ENCODE results near the gene B3GALT5.

B3GALT5 gene

DNA sequence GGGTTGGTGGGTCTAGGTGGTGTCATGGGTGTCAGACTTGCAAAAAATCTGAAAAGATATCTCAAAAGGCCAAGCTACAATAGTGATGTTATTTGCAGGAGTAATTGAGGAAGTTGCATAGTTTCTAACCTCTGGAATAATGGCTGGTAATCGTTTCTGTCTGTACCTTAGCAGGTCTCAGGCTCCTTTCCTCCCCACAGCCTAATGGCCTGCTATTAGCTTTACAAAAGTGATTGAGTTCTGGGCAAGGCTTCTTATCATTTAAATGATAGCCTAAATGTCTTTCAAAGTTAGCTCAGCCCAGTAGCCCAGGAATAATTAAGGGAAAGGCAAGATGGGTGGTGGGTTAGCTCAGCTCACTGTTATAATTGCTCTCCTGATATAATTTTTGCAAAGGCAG is 94.6 kb downstream of the B3GALT5 start:
- Histone ChIP-seq H3K9me3 (no peaks in the 10 kb centered on the region), H3K4me3 (ENCODE audit: low read depth in 1 of 2, low read length in 1 of 2) (no peak overlapping the region), H3K4me1 (ENCODE audit: control insufficient read depth in 1 of 2, insufficient read depth in 1 of 2, low read depth in 1 of 2, low read length in 1 of 2) (no peaks in the 10 kb centered on the region), H3K27ac (no peak overlapping the region), H3K36me3 (no peaks in the 10 kb centered on the region), H3K27me3 (no peaks in the 10 kb centered on the region)
- TF ChIP-seq, protein P1, sequence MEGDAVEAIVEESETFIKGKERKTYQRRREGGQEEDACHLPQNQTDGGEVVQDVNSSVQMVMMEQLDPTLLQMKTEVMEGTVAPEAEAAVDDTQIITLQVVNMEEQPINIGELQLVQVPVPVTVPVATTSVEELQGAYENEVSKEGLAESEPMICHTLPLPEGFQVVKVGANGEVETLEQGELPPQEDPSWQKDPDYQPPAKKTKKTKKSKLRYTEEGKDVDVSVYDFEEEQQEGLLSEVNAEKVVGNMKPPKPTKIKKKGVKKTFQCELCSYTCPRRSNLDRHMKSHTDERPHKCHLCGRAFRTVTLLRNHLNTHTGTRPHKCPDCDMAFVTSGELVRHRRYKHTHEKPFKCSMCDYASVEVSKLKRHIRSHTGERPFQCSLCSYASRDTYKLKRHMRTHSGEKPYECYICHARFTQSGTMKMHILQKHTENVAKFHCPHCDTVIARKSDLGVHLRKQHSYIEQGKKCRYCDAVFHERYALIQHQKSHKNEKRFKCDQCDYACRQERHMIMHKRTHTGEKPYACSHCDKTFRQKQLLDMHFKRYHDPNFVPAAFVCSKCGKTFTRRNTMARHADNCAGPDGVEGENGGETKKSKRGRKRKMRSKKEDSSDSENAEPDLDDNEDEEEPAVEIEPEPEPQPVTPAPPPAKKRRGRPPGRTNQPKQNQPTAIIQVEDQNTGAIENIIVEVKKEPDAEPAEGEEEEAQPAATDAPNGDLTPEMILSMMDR (IDR thresholded peaks at IDR 0.05) = no peak

DNA sequence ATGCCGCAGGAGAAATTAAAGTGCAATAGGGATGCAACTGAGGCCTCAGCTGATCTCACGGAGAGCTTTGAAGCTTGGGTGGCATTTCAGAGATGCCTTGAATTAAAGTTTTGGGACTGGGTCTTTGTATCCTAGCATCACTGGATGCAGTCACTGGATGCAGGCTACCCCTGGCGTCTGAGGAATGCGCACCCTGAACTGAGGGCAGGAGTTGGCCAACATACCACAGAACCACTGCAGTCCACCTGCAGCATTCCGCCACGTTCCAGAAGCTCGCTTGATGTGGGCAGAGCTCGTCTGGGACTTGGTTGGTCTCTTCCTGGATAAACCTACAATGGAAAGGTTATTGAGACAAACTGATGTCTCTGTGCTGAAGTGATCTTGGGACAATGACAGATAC is 98.1 kb downstream of the B3GALT5 start:
- H3K4me1 ChIP-seq (ENCODE audit: control insufficient read depth in 1 of 2, insufficient read depth in 1 of 2, low read depth in 1 of 2, low read length in 1 of 2) = no peaks in the 10 kb centered on the region
- TF ChIP-seq, protein P1 (IDR thresholded peaks at IDR 0.05) = no peak
- no peaks in the 10 kb centered on the region for H3K36me3 ChIP-seq
- H3K4me3 ChIP-seq (ENCODE audit: low read depth in 1 of 2, low read length in 1 of 2) = no peak overlapping the region
- no peaks in the 10 kb centered on the region for H3K27me3 ChIP-seq
- no peak overlapping the region for H3K27ac ChIP-seq
- no peaks in the 10 kb centered on the region for H3K9me3 ChIP-seq

DNA sequence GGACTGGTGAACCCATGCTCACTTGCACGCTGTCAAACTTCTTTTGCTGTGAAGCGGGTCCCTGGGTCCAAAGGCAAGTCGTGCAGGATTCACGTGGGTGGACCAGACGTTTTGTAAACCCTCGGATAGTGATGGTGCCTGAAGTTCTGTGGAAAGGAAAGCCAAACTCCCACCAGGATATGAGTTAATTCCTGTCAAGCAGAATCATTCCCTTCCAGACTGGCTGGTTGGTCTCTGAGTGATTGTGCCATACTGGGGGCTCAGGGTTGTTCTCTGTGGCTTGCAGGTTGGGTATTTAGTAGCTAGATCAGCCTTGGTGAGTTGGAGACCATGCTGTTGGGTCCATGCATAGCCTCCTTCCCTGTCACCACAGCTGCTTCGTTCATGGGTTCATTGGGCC is 99.5 kb downstream of the B3GALT5 start:
- Histone ChIP-seq H3K9me3 (no peaks in the 10 kb centered on the region), H3K27me3 (no peaks in the 10 kb centered on the region), H3K4me3 (ENCODE audit: low read depth in 1 of 2, low read length in 1 of 2) (no peak overlapping the region), H3K4me1 (ENCODE audit: control insufficient read depth in 1 of 2, insufficient read depth in 1 of 2, low read depth in 1 of 2, low read length in 1 of 2) (no peaks in the 10 kb centered on the region), H3K36me3 (no peaks in the 10 kb centered on the region), H3K27ac (no peak overlapping the region)
- TF ChIP-seq, protein P1 (IDR thresholded peaks at IDR 0.05) = no peak

GRCh38 chr21:39712976-39713375 is 100.2 kb downstream of the B3GALT5 start:
- no peaks in the 10 kb centered on the region for H3K9me3 ChIP-seq
- no peak overlapping the region for H3K27ac ChIP-seq
- H3K4me1 ChIP-seq (ENCODE audit: control insufficient read depth in 1 of 2, insufficient read depth in 1 of 2, low read depth in 1 of 2, low read length in 1 of 2) = no peaks in the 10 kb centered on the region
- no peak overlapping the region for H3K4me3 ChIP-seq (ENCODE audit: low read depth in 1 of 2, low read length in 1 of 2)
- TF ChIP-seq, protein P1 (IDR thresholded peaks at IDR 0.05) = no peak
- H3K27me3 ChIP-seq = no peaks in the 10 kb centered on the region
- no peaks in the 10 kb centered on the region for H3K36me3 ChIP-seq

- no peak overlapping the region for H3K27ac ChIP-seq
- no peaks in the 10 kb centered on the region for H3K4me1 ChIP-seq (ENCODE audit: control insufficient read depth in 1 of 2, insufficient read depth in 1 of 2, low read depth in 1 of 2, low read length in 1 of 2)
- no peaks in the 10 kb centered on the region for H3K27me3 ChIP-seq
- H3K9me3 ChIP-seq = no peaks in the 10 kb centered on the region
- H3K36me3 ChIP-seq = no peaks in the 10 kb centered on the region
- TF ChIP-seq, protein P1 (IDR thresholded peaks at IDR 0.05) = no peak
- H3K4me3 ChIP-seq (ENCODE audit: low read depth in 1 of 2, low read length in 1 of 2) = no peak overlapping the region
Observed at GRCh38 chr21:39713905-39714304, 101.2 kb downstream of the B3GALT5 start.

- no peak overlapping the region for H3K27ac ChIP-seq
- H3K27me3 ChIP-seq = no peaks in the 10 kb centered on the region
- H3K4me3 ChIP-seq (ENCODE audit: low read depth in 1 of 2, low read length in 1 of 2) = no peak overlapping the region
- no peaks in the 10 kb centered on the region for H3K4me1 ChIP-seq (ENCODE audit: control insufficient read depth in 1 of 2, insufficient read depth in 1 of 2, low read depth in 1 of 2, low read length in 1 of 2)
- no peaks in the 10 kb centered on the region for H3K9me3 ChIP-seq
- no peaks in the 10 kb centered on the region for H3K36me3 ChIP-seq
- TF ChIP-seq, protein P1 (IDR thresholded peaks at IDR 0.05) = no peak
Observed at GRCh38 chr21:39714331-39714730, 101.6 kb downstream of the B3GALT5 start.

Measured in neutrophil (primary cell).